Common myeloid progenitor, CD34-positive (primary cell): Measurements from ENCODE around the gene RPL18.

ENCODE experiments used
- CTCF ChIA-PET: fragments of 350-600 bp; sonication (Branson Sonifier 250); formaldehyde crosslinking; loops from one replicate; lab custom pipeline; 2021; ENCODE audit warnings: antibody characterized with exemption; lab: Charles Lee
- POLR2A ChIA-PET: fragments of 350-600 bp; sonication (Branson Sonifier 250); formaldehyde crosslinking; loops from one replicate; lab custom pipeline; 2021; ENCODE audit warnings: antibody characterized with exemption; lab: Charles Lee
- DNase-seq, 3 donors: peaks; one replicate each; pipeline versions ENCODE4 v3.0.0 to v3.0.0-alpha.2; 2013
- H3K27ac ChIP-seq, 2 experiments: 1 replicate in 1 of 2; 2 replicates in 1 of 2; pipeline ENCODE4 v1.7.0; 2013; ENCODE audit warnings: inconsistent platforms in 2 of 2, low read length in 2 of 2, mild to moderate bottlenecking in 2 of 2, low read depth in 1 of 2, moderate library complexity in 1 of 2; ENCODE audit not compliant: severe bottlenecking in 2 of 2, insufficient read depth in 1 of 2, poor library complexity in 1 of 2
- H3K27me3 ChIP-seq, 5 experiments: replicated peaks in 2 of 5; 1 replicate in 3 of 5; 2 replicates in 2 of 5; pipeline versions ENCODE4 v1.6.1 to v1.7.0; 2013; ENCODE audit warnings: low read length in 4 of 5, mild to moderate bottlenecking in 2 of 5, moderate library complexity in 2 of 5, inconsistent platforms in 1 of 5; ENCODE audit not compliant: insufficient read depth in 5 of 5, control insufficient read depth in 4 of 5
- H3K36me3 ChIP-seq, 4 experiments: 1 replicate in 2 of 4; 2 replicates in 2 of 4; pipeline versions ENCODE4 v1.6.1 to v1.7.0; 2013; ENCODE audit warnings: low read length in 3 of 4, control low read depth in 1 of 4, mild to moderate bottlenecking in 1 of 4; ENCODE audit not compliant: control insufficient read depth in 4 of 4, insufficient read depth in 4 of 4
- H3K4me1 ChIP-seq, 4 experiments: 1 replicate in 3 of 4; 2 replicates in 1 of 4; pipeline versions ENCODE4 v1.6.1 to v1.7.1; 2013; ENCODE audit warnings: low read length in 3 of 4, mild to moderate bottlenecking in 3 of 4, control low read depth in 1 of 4, inconsistent platforms in 1 of 4, moderate library complexity in 1 of 4; ENCODE audit not compliant: control insufficient read depth in 4 of 4, insufficient read depth in 4 of 4; ENCODE audit errors: control extremely low read depth in 1 of 4
- H3K4me3 ChIP-seq, 7 experiments: 1 replicate in 4 of 7; 2 replicates in 3 of 7; pipeline versions ENCODE4 v1.5.1 to v1.7.0; 2013; ENCODE audit warnings: mild to moderate bottlenecking in 7 of 7, low read length in 6 of 7, moderate library complexity in 6 of 7, inconsistent platforms in 2 of 7, low read depth in 2 of 7, control low read depth in 1 of 7; ENCODE audit not compliant: insufficient read depth in 4 of 7, control insufficient read depth in 1 of 7; ENCODE audit errors: extremely low read depth in 1 of 7
- H3K9me3 ChIP-seq, 5 experiments: 1 replicate in 4 of 5; 2 replicates in 1 of 5; pipeline versions ENCODE4 v1.6.1 to v1.7.1; 2013; ENCODE audit warnings: low read length in 4 of 5, mild to moderate bottlenecking in 2 of 5, inconsistent platforms in 1 of 5, low read depth in 1 of 5, moderate library complexity in 1 of 5; ENCODE audit not compliant: control insufficient read depth in 4 of 5, insufficient read depth in 2 of 5; ENCODE audit errors: control extremely low read depth in 1 of 5
- WGBS: methylation state at CpG from one replicate; pipeline ENCODE4 v1.1.5; 2013; ENCODE audit not compliant: insufficient coverage; 5-methylcytosine and 5-hydroxymethylcytosine counted together

The RPL18 gene

GRCh38 chr19:48654299-48655059 lies 35.5 kb upstream of the RPL18 start:
- ChIA-PET POLR2A (no interaction called here), CTCF (interaction anchor here (1.8 to 3.9 kb wide), 2 partner anchors 15 to 20 kb away, joined by 4 to 19 read pairs; no protein-coding TSS in a partner anchor)
- WGBS: 71% methylated on average over 4 of the region's 11 CpGs
- no peak overlapping the region for H3K27ac ChIP-seq
- H3K4me1 ChIP-seq: peaks cover 0 to 21% (median 8%) of the 10 kb centered on the region in 4 experiments
- H3K27me3 ChIP-seq: no peaks in the 10 kb centered on the region
- no peak for DNase-seq
- no peaks in the 10 kb centered on the region for H3K36me3 ChIP-seq
- H3K4me3 ChIP-seq: no peak overlapping the region
- no peaks in the 10 kb centered on the region for H3K9me3 ChIP-seq

- no peaks in the 10 kb centered on the region for H3K27me3 ChIP-seq
- H3K4me3 ChIP-seq: no peak overlapping the region
- no peak for DNase-seq
- 93% methylated on average over 4 of the region's 5 CpGs for WGBS
- no peaks in the 10 kb centered on the region for H3K36me3 ChIP-seq
- peaks cover 3 to 26% (median 10%) of the 10 kb centered on the region in 4 experiments for H3K4me1 ChIP-seq
- ChIA-PET POLR2A (no interaction called here), CTCF (interaction anchor here (1.3 to 3.9 kb wide), 2 partner anchors 23 to 45 kb away, joined by 3 to 19 read pairs; partner anchors contain the start of gene FUT2)
- no peak overlapping the region for H3K27ac ChIP-seq
- no peaks in the 10 kb centered on the region for H3K9me3 ChIP-seq
Observed at GRCh38 chr19:48651683-48652048, 32.7 kb upstream of the RPL18 start.

GRCh38 chr19:48650974-48651682 lies 32.1 kb upstream of the RPL18 start:
- 89% methylated on average over 9 of the region's 12 CpGs for WGBS
- Histone ChIP-seq H3K36me3 (no peaks in the 10 kb centered on the region), H3K27ac (no peak overlapping the region), H3K4me1 (peaks cover 3 to 29% (median 11%) of the 10 kb centered on the region in 4 experiments), H3K4me3 (no peak overlapping the region), H3K27me3 (no peaks in the 10 kb centered on the region), H3K9me3 (no peaks in the 10 kb centered on the region)
- no peak for DNase-seq
- ChIA-PET POLR2A (interaction anchor here (0.6 kb wide), 1 partner anchor 1674 kb away, joined by 3 read pairs; no protein-coding TSS in a partner anchor), CTCF (interaction anchor here (1.3 to 3.9 kb wide), 2 partner anchors 24 to 45 kb away, joined by 3 to 19 read pairs; partner anchors contain the start of gene FUT2)

GRCh38 chr19:48648134-48648533 lies 29.2 kb upstream of the RPL18 start:
- ChIA-PET CTCF (no interaction called here), POLR2A (no interaction called here)
- Histone ChIP-seq H3K4me1 (peaks cover 3 to 35% (median 25%) of the 10 kb centered on the region in 4 experiments), H3K4me3 (no peak overlapping the region), H3K27ac (no peak overlapping the region), H3K36me3 (no peaks in the 10 kb centered on the region), H3K27me3 (no peaks in the 10 kb centered on the region), H3K9me3 (no peaks in the 10 kb centered on the region)
- DNase-seq: no peak
- 100% methylated on average over 1 of the region's 2 CpGs for WGBS

- H3K27ac ChIP-seq: no peak overlapping the region
- POLR2A ChIA-PET: interaction anchor here (0.6 to 1.5 kb wide), 2 partner anchors 9 to 324 kb away, joined by 3 to 5 read pairs; no protein-coding TSS in a partner anchor
Observed at GRCh38 chr19:48646722-48647216, 27.8 kb upstream of the RPL18 start.

GRCh38 chr19:48646001-48646721 lies 27.2 kb upstream of the RPL18 start, which contains the start of gene CA11:
Gene CA11 (minus strand): TSS chr19:48646187. CDS start chr19:48645632, 555 bp downstream.
- Histone ChIP-seq H3K27me3 (no peaks in the 10 kb centered on the region), H3K4me3 (peak within 1 kb of the TSS; percentile 47 to 82 (median 59)), H3K4me1 (peaks cover 3 to 27% (median 22%) of the 10 kb centered on the region in 4 experiments), H3K36me3 (no peaks in the 10 kb centered on the region), H3K9me3 (no peaks in the 10 kb centered on the region), H3K27ac (peak within 1 kb of the TSS in 1 of 2 experiments; percentile 61)
- DNase-seq: peak; percentile 87 to 94 (median 94)
- POLR2A ChIA-PET: interaction anchor here (0.5 to 1.5 kb wide), 3 partner anchors 8 to 325 kb away, joined by 3 to 5 read pairs (median 3); no protein-coding TSS in a partner anchor
- 0% methylated on average over 19 of the region's 33 CpGs for WGBS
- CTCF ChIA-PET: interaction anchor here (0.6 to 4.5 kb wide), 15 partner anchors 12 to 207 kb away, joined by 3 to 40 read pairs (median 4); no protein-coding TSS in a partner anchor

More at GRCh38 chr19:48646722-48647216, 27.8 kb upstream of the RPL18 start:
- Histone ChIP-seq H3K4me3 (peak overlapping the region in 3 of 7 experiments; percentile 69 to 82 (median 79)), H3K27me3 (no peaks in the 10 kb centered on the region), H3K9me3 (no peaks in the 10 kb centered on the region), H3K4me1 (peaks cover 3 to 27% (median 22%) of the 10 kb centered on the region in 4 experiments), H3K36me3 (no peaks in the 10 kb centered on the region)
- WGBS: 25% methylated on average over 4 of the region's 10 CpGs
- CTCF ChIA-PET: interaction anchor here (1.3 to 4.5 kb wide), 4 partner anchors 13 to 198 kb away, joined by 4 to 40 read pairs (median 12); no protein-coding TSS in a partner anchor
- DNase-seq: no peak
